ENCODE data around the gene PROS1.

- no peak for TF ChIP-seq POLR2A (IDR thresholded peaks at IDR 0.05; ENCODE audit: low read length)
- no peak for TF ChIP-seq GATA1 (IDR thresholded peaks at IDR 0.05; ENCODE audit: low read depth, low read length)
Observed at GRCh38 chr3:94015025-94015424, 41.3 kb upstream of the PROS1 start.
